ENCODE results near the gene KLRC1.
"Not testable (repeated sequence)": the region's sequence is repeated elsewhere in the genome, so short reads cannot be mapped to it uniquely, and the experiment has no call there.

Gene KLRC1

GRCh38 chr12:10422159-10422558, 31.0 kb downstream of the KLRC1 start:
- DNase-seq (ENCODE audit: low read depth in 2 of 2), result not testable (repeated sequence)

DNA sequence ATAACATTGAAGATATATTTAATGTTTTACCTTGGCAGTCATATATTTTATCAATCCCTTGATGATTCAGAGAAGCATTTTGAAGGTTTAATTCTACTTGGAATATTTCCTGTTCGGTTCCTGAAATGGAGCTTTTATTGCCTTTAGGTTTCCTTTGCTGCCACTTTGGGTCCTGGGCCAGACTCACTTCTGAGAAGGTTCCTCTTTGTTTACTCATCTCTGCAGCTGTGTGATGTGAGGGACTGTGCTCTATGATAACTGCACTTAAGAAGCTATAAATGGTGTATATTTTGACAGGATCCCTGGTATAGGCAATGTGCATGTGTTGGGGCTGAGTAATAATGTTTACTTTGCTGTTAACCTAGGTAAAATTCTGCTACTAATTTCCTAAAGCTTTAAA, 32.8 kb downstream of the KLRC1 start, which contains the start of gene KLRC3:
KLRC3 (minus strand) TSS at position 262 of the 400 bp plus-strand sequence; CDS start at position 217, 45 bp downstream.
- not testable (repeated sequence) for DNase-seq (ENCODE audit: low read depth in 2 of 2)

DNA sequence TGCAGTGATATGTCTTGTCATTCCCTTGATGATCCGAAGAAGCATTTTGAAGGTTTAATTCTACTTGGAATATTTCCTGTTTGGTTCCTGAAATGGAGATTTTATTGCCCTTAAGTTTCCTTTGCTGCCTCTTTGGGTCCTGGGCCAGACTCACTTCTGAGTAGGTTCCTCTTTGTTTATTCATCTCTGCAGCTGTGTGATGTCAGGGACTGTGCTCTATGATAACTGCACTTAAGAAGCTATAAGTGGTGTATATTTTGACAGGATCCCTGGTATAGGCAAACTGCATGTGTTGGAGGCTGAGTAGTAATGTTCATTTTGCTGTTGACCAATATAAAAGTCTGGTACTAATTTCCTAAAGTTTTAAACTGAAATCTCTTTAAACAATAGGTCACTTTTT, 43.8 kb downstream of the KLRC1 start, which contains the start of gene KLRC4:
KLRC4 (minus strand) TSS at position 366 of the 400 bp plus-strand sequence; CDS start at position 184, 182 bp downstream.
- DNase-seq (ENCODE audit: low read depth in 2 of 2), result no peak

DNA sequence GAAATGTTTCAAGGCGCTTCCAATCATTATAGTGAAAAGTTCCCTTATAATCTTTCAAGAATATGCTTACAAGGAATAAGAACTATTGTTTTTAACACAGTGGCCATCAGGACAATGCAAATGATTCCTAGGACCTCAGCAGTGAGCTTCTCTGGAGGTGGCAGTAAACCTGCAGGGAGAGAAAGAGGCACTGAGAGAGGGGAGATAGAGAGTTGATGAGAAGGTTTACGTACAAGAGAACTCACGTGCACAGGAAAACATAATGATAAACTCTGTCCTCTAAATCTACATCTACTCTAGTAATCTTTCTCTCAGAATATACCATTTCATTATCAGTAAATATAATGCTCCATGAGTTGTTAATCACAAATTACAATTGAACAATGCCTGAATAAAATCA, 44.3 kb downstream of the KLRC1 start:
- no peak for DNase-seq (ENCODE audit: low read depth in 2 of 2)

DNA sequence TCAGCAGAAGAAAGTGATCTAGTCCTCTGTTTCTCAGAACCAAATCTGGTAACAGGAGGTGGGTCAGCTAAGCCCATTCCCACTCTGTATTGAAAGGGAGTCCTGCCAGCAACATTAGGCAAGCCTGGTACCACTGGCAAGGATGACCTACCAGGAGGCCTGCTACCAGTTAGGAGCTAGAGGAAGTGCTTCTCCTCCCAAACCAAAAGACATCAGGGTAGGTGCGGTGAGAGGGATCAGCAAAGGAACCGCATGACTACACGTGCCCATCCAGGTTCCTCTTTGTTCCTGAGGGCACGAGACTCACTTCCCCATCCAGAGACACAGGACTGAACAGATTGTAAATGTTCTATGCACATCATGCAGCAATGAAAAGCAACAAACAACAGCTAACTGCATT, 46.5 kb downstream of the KLRC1 start:
- DNase-seq (ENCODE audit: low read depth in 2 of 2), result no peak

DNA sequence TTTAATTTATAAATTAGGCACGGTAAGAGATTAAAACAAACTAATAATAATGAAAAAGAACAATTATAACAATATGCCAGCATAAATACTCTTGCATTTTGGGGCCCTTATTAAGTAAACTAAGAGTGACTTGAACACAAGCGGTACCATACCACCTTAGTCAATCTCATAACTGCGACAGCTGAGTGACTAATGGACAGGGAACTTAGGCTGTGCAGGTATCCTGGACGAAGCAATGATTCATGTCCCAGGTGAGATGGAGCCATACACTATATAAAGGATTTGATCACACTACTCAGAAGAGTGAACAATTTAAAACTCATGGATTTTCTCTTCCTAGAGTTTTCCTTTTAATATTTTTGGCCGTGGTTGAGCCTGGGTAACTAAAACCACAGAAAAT, 47.9 kb downstream of the KLRC1 start:
- DNase-seq (ENCODE audit: low read depth in 2 of 2), result no peak

- DNase-seq (ENCODE audit: low read depth in 2 of 2), result no peak
Observed at GRCh38 chr12:10404798-10405197, 48.4 kb downstream of the KLRC1 start.

DNA sequence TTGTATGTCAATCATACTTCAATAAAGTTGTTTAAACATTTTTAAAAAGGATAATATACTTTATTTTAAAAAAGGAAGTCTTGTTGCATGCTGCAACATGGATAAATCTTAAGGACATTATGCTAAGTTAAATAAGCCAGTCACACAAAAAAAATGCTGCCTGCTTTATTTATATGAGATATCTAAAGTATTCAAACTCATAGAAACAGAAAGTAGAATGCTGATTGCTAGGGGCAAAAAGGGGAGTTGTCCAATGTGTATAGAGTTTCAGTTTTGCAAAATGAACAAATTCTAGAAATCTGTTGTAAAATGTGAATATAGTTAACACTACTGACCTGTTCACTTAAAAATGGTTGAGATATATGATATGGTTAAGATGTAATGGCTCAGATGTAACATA, 52.3 kb downstream of the KLRC1 start:
- DNase-seq (ENCODE audit: low read depth in 2 of 2), result no peak

DNA sequence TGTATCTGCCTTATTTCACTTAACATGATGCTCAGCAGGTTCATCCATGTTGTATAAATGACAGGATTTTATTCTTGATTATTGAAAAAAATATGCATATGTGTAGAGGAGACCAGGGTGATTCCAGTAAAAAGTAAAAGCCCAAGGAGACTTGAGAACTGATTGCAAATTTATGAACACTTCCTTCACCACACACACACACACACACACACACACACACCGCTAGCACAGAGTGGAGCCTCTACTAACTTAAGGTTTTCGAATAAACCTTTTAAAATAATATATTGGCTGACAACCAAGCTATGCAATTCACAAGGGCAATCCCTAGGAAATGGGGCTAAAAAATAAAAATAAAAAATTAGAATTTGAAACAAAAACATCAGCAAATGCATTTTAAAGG, 55.0 kb downstream of the KLRC1 start:
- no peak for DNase-seq (ENCODE audit: low read depth in 2 of 2)

- no peak for DNase-seq (ENCODE audit: low read depth in 2 of 2)
Observed at GRCh38 chr12:10397296-10397695, 55.9 kb downstream of the KLRC1 start.

- not testable (repeated sequence) for DNase-seq (ENCODE audit: low read depth in 2 of 2)
Observed at GRCh38 chr12:10396176-10396575, 57.0 kb downstream of the KLRC1 start.
